SK-N-SH (cell line): ENCODE measurements around the gene GSTCD. TPM values are rescaled to one million over a fixed set of nuclear protein-coding genes. Genes with fewer than 3 reads are reported as not detected.
"Not testable (repeated sequence)": the region's sequence is repeated elsewhere in the genome, so short reads cannot be mapped to it uniquely, and the experiment has no call there.

ENCODE experiments used
- CTCF ChIA-PET: fragments of 300-600, 350-600 bp; formaldehyde crosslinking; extraction: SDS; loops from one replicate; lab custom pipeline; 2021; lab: Yijun Ruan, JAX
- POLR2A ChIA-PET: fragments of 350-600 bp; sonication (Branson Sonifier 250); formaldehyde crosslinking; extraction: SDS; loops from one replicate; lab custom pipeline; 2020; ENCODE audit warnings: antibody characterized with exemption, inconsistent platforms; lab: Yijun Ruan, JAX
- DNase-seq: peaks from one replicate; pipeline ENCODE4 v3.0.0; 2012
- H2AFZ ChIP-seq: fragments of 200-600 bp; sonication (generic); 2 replicates; pipeline ENCODE4 v1.8.1; 2016; ENCODE audit warnings: antibody characterized with exemption, mild to moderate bottlenecking, low read depth
- H3F3A ChIP-seq: fragments of 200-600 bp; sonication (generic); replicated peaks from 2 replicates; pipeline ENCODE3; 2016; ENCODE audit warnings: antibody characterized with exemption, mild to moderate bottlenecking; ENCODE audit not compliant: insufficient read depth
- H3K27ac ChIP-seq, 2 experiments: fragments of 200-500 bp in 1 of 2; fragments of 200-600 bp in 1 of 2; sonication (Bioruptor generic) in 1 of 2; sonication (generic), shearing (Covaris generic) in 1 of 2; 2 replicates each; pipeline versions ENCODE4 v1.5.1 to v1.6.1; 2014 to 2016; ENCODE audit warnings: low read depth in 2 of 2, inconsistent platforms in 1 of 2, low read length in 1 of 2, mild to moderate bottlenecking in 1 of 2, mixed read lengths in 1 of 2
- H3K27me3 ChIP-seq: fragments of 200-600 bp; sonication (generic), shearing (Covaris generic); 2 replicates; pipeline ENCODE4 v1.6.1; 2016; ENCODE audit warnings: mixed run types; ENCODE audit not compliant: insufficient read depth
- H3K36me3 ChIP-seq, 2 experiments: fragments of 200-500 bp in 1 of 2; fragments of 200-600 bp in 1 of 2; sonication (Bioruptor generic) in 1 of 2; sonication (generic) in 1 of 2; replicated peaks in 1 of 2; 2 replicates each; pipeline versions ENCODE3 to v1.5.1; 2014 to 2016; ENCODE audit warnings: low read length in 1 of 2, mild to moderate bottlenecking in 1 of 2; ENCODE audit not compliant: insufficient read depth in 2 of 2, control insufficient read depth in 1 of 2
- H3K4me1 ChIP-seq, 2 experiments: fragments of 200-500 bp in 1 of 2; fragments of 200-600 bp in 1 of 2; sonication (Bioruptor generic) in 1 of 2; sonication (generic), shearing (Covaris generic) in 1 of 2; 2 replicates each; pipeline versions ENCODE4 v1.5.1 to v1.6.1; 2014 to 2016; ENCODE audit warnings: low read depth in 1 of 2, low read length in 1 of 2, mixed run types in 1 of 2; ENCODE audit not compliant: insufficient read depth in 2 of 2, control insufficient read depth in 1 of 2
- H3K4me2 ChIP-seq: fragments of 200-600 bp; sonication (generic), shearing (Covaris generic); 2 replicates; pipeline ENCODE4 v1.6.1; 2017; ENCODE audit warnings: mixed run types
- H3K4me3 ChIP-seq, 2 experiments: fragments of 200-500 bp in 1 of 2; fragments of 200-600 bp in 1 of 2; sonication (Bioruptor generic) in 1 of 2; sonication (generic), shearing (Covaris generic) in 1 of 2; 2 replicates each; pipeline versions ENCODE4 v1.5.1 to v1.8.1; 2014 to 2016; ENCODE audit warnings: low read depth in 2 of 2, inconsistent platforms in 1 of 2, low read length in 1 of 2, mild to moderate bottlenecking in 1 of 2, mixed read lengths in 1 of 2, moderate library complexity in 1 of 2
- H3K79me2 ChIP-seq: fragments of 200-600 bp; sonication (generic); 2 replicates; pipeline ENCODE4 v1.8.1; 2017; ENCODE audit warnings: mild to moderate bottlenecking; ENCODE audit not compliant: insufficient read depth
- H3K9ac ChIP-seq: fragments of 200-600 bp; sonication (generic); 2 replicates; pipeline ENCODE4 v1.6.1; 2017; ENCODE audit warnings: mixed run types
- H3K9me2 ChIP-seq: fragments of 200-600 bp; sonication (generic); 2 replicates; pipeline ENCODE4 v1.6.1; 2017; ENCODE audit warnings: mixed run types
- H3K9me3 ChIP-seq: fragments of 200-600 bp; sonication (generic); 2 replicates; pipeline ENCODE4 v1.6.1; 2017; ENCODE audit warnings: mixed run types, mild to moderate bottlenecking, moderate library complexity
- H4K20me1 ChIP-seq: fragments of 200-600 bp; sonication (generic); 2 replicates; pipeline ENCODE4 v1.6.1; 2017; ENCODE audit warnings: mild to moderate bottlenecking, mixed run types; ENCODE audit not compliant: insufficient read depth
- ELF1 ChIP-seq: IDR thresholded peaks from 2 replicates; pipeline ENCODE4 v1.4.0; 2012
- EZH2phosphoT487 ChIP-seq: fragments of 200-600 bp; sonication (generic); IDR thresholded peaks from 2 replicates; pipeline ENCODE4 v1.6.1; 2017; ENCODE audit warnings: low read depth, mixed run types, mild to moderate bottlenecking, antibody characterized with exemption, moderate library complexity, borderline replicate concordance
- FOXM1 ChIP-seq: IDR thresholded peaks from 2 replicates; pipeline ENCODE4 v1.4.0; 2012; ENCODE audit warnings: low read depth, mild to moderate bottlenecking
- GABPA ChIP-seq: IDR thresholded peaks from 2 replicates; pipeline ENCODE4 v1.4.0; 2012; ENCODE audit warnings: low read depth, mild to moderate bottlenecking
- IRF3 ChIP-seq: fragments of 150-350 bp; IDR thresholded peaks from 2 replicates; pipeline ENCODE4 v1.6.1; 2016; ENCODE audit warnings: mild to moderate bottlenecking, low read depth, low read length
- MEF2A ChIP-seq: IDR thresholded peaks from 2 replicates; pipeline ENCODE4 v1.4.0; 2012; ENCODE audit warnings: low read depth, borderline replicate concordance
- RAD21 ChIP-seq: IDR thresholded peaks from 2 replicates; pipeline ENCODE4 v1.6.1; 2012; ENCODE audit warnings: mild to moderate bottlenecking, low read length
- RXRA ChIP-seq: IDR thresholded peaks from 2 replicates; pipeline ENCODE4 v1.4.0; 2012; ENCODE audit warnings: low read depth, mild to moderate bottlenecking, borderline replicate concordance
- TAF1 ChIP-seq: IDR thresholded peaks from 2 replicates; pipeline ENCODE4 v1.6.1; 2012; ENCODE audit warnings: low read depth, mild to moderate bottlenecking, low read length, moderate library complexity, borderline replicate concordance
- USF2 ChIP-seq: fragments of 150-350 bp; IDR thresholded peaks from 2 replicates; pipeline ENCODE4 v1.6.1; 2017; ENCODE audit warnings: antibody characterized with exemption, low read length, low read depth, borderline replicate concordance
- YY1 ChIP-seq: IDR thresholded peaks from 2 replicates; pipeline ENCODE4 v1.4.0; 2012; ENCODE audit warnings: low read depth, mild to moderate bottlenecking
- ZBTB33 ChIP-seq: IDR thresholded peaks from 2 replicates; pipeline ENCODE4 v1.4.0; 2012; ENCODE audit warnings: low read depth, borderline replicate concordance
- WGBS: methylation state at CpG from one replicate; pipeline ENCODE4 v1.1.6; 2017; ENCODE audit warnings: low lambda C conversion rate; 5-methylcytosine and 5-hydroxymethylcytosine counted together
- polyA plus RNA-seq, 3 experiments: library from polyadenylated mRNA; depleted of rRNA; stranded (reverse); fragments of >200 nt; gene quantifications; 2 replicates each; pipeline ENCODE4 v1.2.3, GENCODE V29; 2012

The GSTCD gene
- polyA plus RNA-seq, 1 of the 3 experiments (the other 2 are of a cell fraction) = 4.8 TPM

GRCh38 chr4:105845559-105845958 is 137.0 kb downstream of the GSTCD start:
- Histone ChIP-seq H3K27me3 (no peaks in the 10 kb centered on the region), H3K36me3 (peaks cover 0 to 3% of the 10 kb centered on the region in 2 experiments), H3K79me2 (no peaks in the 10 kb centered on the region), H3F3A (no peaks in the 10 kb centered on the region), H3K4me2 (no peak overlapping the region), H3K9ac (no peak overlapping the region), H3K9me2 (no peaks in the 10 kb centered on the region), H4K20me1 (no peaks in the 10 kb centered on the region), H3K4me1 (no peaks in the 10 kb centered on the region), H3K4me3 (no peak overlapping the region), H2AFZ (no peak overlapping the region), H3K9me3 (no peaks in the 10 kb centered on the region), H3K27ac (no peak overlapping the region)
- CTCF ChIA-PET = no interaction called here
- no peak for DNase-seq
- POLR2A ChIA-PET = no interaction called here
- TF ChIP-seq TAF1 (no peak), EZH2phosphoT487 (no peak), GABPA (no peak), IRF3 (no peak), ZBTB33 (no peak), RAD21 (no peak), RXRA (no peak), YY1 (no peak), MEF2A (no peak), ELF1 (no peak), USF2 (no peak), FOXM1 (no peak)
- 93% methylated on average over 3 of the region's 3 CpGs for WGBS

- H3K4me2 ChIP-seq, H3F3A ChIP-seq, CTCF ChIA-PET, H3K79me2 ChIP-seq, H2AFZ ChIP-seq, H3K27me3 ChIP-seq, H3K4me1 ChIP-seq, H3K36me3 ChIP-seq, H3K9me2 ChIP-seq, H3K9me3 ChIP-seq, POLR2A ChIA-PET, H3K9ac ChIP-seq, DNase-seq, H3K27ac ChIP-seq, H4K20me1 ChIP-seq, H3K4me3 ChIP-seq: not testable (repeated sequence)
- 92% methylated on average over 6 of the region's 6 CpGs for WGBS
Observed at GRCh38 chr4:105848359-105848758, 139.8 kb downstream of the GSTCD start.
